Myocyte (in vitro differentiated cells): Measurements from ENCODE around the gene FUCA2. TPM values are rescaled to one million over a fixed set of nuclear protein-coding genes. Genes with fewer than 3 reads are reported as not detected.
A peak's percentile ranks its signal among the peaks of the same experiment; 100 is the strongest.
"Not testable (repeated sequence)": the region's sequence is repeated elsewhere in the genome, so short reads cannot be mapped to it uniquely, and the experiment has no call there.

Source experiments
- DNase-seq: peaks from one replicate; pipeline ENCODE4 v3.0.0-alpha.2; 2012; ENCODE audit warnings: low read depth
- total RNA-seq: library from RNA; depleted of rRNA; stranded (reverse); fragments of >200 nt; gene quantifications from 2 replicates; pipeline ENCODE4 v1.2.3, GENCODE V29; 2014

The FUCA2 gene
- total RNA-seq, 1 donor from 2014 or later: 68.2 TPM

DNA sequence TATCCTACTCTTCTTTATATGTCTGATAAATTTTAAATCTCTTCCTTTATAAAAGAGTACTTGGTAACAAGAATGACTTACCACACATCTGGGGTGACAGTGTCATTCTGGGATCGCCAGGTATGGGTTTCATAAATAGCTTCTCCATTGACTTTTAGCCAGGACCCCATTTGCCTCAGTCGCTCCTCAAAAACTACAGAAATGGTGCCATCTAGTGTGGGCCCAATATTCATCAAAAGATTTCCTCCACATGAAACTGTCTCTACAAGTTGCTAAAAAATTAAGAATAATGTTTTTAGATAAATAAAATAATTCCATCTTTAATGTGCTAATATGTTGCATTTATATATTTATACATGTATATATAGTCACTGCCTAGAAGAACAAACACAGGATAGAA is 9.7 kb downstream of the FUCA2 start:
- no peak for DNase-seq

DNA sequence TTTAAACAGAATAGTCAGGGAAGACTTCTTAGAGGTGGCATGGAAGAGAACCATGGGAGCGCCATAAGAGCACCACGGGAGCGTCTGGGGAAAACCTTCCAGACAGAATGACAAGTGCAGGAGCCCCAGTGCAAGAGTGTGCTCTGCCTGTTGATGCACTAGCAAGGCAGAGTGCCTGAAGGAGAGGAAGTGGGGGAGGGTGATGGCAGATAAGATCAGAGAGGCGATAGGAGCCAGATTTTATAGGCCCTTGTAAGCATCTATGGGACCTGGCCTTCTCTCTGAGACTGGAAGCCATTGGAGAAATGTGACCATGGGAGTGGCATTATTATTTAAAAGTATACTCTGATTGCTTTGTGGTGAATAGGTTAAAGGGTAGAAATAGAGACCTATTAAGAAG is 13.1 kb downstream of the FUCA2 start:
- no peak for DNase-seq

DNA sequence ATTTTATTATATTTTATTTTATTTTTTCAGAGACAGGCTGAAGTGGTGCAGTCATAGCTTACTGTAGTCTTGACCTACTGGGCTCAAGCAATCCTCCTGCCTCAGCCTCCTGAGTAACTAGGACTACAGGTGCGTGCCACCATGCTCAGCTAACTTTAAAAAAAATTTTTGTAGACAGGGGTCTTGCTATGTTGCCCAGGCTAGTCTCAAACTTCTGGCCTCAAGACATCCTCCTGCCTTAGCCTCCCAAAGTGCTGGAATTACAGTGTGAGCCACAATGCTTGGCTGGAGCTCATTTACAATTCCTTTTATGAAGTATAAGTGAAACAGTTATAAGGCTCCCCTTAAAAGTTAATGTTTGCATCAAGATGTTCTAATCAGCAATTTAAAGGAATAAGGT is 14.5 kb downstream of the FUCA2 start:
- no peak for DNase-seq

DNA sequence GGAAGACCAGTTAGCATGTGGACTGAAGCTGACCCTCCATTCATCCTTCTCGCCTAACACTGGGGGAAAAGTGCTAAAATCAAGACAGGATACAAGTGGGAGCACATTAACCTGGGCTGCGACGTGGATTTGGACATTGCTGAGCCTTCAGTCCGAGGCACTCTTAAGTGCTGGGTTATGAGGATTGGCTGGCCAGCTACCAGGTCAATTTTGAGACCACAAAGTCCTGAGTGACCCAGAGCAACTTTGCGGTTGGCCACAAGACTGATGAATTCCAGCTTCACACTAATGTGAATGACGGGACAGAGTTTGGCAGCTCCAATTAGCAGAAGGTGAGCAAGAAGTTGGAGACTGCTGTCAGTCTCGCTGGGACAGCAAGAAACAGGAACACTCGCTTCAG is 20.7 kb downstream of the FUCA2 start:
- DNase-seq: peak; percentile 34

DNA sequence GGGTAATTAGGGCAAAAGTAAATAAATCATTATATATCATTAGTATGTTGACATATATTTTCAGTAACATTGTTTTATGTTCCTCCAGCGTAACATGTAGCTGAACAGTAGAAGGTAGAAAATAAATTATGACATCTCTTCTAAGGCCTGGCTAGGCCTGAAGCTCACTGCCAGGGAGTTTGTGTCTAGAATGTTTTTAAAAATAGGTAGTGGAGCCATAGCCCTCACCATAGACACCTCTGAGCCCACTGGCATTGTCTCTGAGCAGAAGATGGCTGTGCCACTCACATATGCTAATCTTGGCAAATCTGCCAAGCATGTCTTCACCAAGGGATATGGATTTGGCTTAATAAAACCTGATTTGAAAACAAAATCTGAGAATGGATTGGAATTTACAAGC is 21.3 kb downstream of the FUCA2 start:
- no peak for DNase-seq

DNA sequence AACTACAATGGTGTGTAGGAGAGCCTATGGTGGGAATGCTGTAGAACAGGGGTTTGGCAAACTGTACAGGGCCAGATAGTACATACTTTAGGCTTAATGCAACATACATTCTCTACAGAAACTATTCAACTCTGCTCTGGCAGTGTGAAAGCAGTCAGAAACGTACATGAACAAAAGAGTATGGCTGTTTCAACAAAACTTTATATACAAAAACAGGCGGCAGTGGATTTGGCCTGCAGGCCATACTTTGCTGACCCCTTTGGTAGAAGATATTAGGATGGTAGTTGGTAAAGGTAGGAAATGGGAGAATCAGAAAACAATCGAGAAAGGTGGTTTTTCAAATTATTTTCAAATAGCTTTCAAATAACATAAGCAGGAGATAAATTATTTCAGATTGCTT is 24.8 kb downstream of the FUCA2 start:
- no peak for DNase-seq

DNA sequence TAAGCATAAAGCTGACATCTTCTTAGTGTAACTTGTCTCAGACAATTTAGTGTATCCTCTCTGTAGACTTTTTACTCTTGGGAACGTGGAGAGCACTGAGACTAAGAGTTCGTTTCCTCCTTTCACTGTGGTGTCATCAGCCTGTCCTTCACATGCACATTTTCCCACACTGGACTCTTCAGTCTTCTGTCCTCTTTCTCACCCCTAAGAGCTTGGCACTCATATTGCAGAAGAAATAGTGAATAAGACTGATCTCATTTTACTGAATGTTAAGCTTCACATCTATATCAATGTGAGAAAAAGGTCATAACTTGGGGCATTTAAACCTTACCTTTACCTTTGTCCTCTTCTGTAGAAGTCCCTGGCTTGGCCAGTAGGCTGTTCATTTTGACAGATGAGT is 25.6 kb downstream of the FUCA2 start:
- DNase-seq: no peak

DNA sequence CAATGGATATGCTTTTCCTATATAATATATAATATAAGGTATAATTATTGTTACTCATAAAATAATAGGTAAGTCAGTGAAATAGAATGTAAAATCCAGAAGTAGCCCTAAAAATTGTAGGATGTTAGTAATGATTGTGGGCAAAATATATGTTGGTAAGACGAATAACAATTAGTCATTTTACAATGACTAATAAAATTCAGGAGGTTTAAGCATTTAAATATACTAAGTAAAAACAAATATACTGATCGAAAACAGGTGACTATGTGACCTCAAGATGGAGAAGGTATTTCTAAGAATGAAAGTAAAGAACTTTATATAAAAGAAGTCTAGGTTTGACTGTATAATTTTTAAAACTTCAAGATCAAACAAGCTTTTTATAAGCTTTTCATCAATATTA is 28.9 kb downstream of the FUCA2 start:
- no peak for DNase-seq

DNA sequence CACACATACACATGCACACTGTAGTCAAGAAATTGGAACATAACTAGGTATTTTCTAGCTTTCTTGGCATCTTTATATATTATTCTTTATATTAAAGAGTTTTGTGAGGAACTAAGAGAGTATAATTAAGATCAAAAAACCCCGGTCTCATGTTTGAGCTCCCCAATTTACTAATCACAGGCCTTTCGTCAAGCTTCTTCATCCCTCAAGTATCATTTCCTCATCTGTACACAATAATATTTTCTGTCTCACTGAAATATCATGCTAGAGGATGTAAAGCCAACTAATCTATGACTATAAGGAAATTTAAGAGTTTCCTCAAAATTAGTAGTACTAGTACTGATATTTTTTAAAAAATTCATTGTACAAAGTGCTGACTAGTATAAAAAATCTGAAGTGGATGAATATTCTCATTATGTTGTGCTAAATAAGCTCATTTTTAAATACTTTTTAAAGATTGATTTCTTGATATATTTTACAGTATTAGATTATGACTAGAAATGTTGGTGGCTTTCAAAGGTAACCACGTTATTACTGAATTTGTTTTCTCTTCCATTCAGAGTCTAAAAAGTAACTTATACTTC is 32.9 kb downstream of the FUCA2 start:
- DNase-seq: no peak

DNA sequence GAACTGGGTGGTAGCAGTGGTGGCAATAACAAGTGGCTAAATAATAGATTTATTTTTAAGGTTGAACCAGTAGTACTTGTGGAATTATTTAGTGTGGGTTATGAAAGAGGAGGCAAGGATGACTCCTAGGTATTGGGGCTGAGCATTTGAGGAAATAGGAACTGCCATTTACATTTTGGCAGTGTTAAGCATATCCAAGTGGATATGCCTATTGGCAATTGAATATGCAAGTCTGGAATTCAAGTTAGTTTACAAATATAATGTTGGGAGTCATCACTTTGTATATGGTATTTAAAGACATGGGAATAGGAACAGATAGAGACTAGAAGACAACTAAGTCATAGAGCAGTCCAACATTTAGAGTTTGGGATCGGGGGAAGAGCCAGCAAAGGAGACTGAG is 35.0 kb downstream of the FUCA2 start:
- DNase-seq: no peak

DNA sequence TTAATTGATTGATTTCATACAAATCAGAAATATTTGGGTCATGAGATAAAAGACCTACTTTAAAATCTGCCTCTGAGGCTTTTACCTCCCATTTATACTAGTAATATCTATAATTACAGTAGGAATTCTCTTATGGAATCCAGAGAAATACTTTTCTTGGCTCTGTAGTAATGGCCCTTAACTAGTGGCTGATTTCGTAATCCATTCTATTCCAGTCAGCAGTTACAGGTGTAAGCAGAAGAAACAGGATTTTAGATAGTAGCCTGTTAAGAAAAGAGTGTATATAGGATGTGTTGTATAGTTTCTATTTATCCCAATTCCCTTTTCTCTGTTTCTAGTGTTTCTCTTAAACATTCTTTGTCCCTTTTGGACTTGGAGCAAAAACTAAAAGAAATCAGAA is 39.7 kb downstream of the FUCA2 start:
- no peak for DNase-seq

DNA sequence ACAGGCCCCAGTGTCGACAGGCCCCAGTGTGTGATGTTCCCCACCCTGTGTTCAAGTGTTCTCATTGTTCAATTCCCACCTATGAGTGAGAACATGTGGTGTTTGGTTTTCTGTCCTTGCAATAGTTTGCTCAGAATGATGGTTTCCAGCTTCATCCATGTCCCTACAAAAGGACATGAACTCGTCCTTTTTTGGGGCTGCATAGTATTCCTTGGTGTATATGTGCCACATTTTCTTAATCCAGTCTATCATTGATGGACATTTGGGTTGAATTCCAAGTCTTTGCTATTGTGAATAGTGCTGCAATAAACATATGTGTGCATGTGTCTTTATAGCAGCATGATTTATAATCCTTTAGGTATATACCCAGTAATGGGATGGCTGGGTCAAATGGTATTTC is 42.7 kb downstream of the FUCA2 start:
- not testable (repeated sequence) for DNase-seq

DNA sequence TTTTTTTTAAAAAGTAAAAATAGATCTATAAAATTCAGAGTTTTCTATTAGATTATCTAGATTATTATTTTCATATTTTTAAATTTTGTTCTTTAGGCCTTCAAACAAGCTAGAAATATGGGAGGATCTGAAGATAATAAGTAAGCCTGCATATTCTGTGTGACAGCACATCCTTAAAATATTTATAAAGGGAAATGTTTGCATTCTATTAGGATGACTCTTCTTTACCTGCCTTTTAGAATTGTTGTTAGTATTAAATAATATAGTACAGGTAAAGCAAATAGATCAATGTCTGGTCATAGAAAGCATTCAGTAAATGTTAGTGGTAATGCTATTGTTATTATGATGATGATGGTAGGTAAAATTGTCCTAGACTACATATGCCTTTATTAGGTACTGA is 43.5 kb downstream of the FUCA2 start:
- DNase-seq: no peak

DNA sequence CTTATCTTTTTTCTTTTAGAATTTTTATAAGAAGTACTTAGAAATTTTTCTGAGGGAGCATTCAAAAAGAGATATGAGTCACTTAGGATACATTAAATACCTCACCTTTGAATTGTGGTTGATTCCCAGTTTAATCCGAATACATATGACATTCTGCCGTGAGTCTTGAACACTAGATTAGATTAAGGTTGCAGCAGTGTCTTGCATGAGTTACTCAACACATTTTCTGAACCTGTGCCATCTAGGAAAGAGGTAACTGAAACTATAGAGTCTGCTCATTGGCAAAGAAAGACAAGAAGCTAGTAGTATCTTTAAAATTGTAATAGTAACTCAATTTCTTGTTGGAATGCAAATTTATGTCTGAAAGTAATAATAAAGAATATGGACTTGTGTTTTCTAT is 46.0 kb downstream of the FUCA2 start:
- DNase-seq: no peak

DNA sequence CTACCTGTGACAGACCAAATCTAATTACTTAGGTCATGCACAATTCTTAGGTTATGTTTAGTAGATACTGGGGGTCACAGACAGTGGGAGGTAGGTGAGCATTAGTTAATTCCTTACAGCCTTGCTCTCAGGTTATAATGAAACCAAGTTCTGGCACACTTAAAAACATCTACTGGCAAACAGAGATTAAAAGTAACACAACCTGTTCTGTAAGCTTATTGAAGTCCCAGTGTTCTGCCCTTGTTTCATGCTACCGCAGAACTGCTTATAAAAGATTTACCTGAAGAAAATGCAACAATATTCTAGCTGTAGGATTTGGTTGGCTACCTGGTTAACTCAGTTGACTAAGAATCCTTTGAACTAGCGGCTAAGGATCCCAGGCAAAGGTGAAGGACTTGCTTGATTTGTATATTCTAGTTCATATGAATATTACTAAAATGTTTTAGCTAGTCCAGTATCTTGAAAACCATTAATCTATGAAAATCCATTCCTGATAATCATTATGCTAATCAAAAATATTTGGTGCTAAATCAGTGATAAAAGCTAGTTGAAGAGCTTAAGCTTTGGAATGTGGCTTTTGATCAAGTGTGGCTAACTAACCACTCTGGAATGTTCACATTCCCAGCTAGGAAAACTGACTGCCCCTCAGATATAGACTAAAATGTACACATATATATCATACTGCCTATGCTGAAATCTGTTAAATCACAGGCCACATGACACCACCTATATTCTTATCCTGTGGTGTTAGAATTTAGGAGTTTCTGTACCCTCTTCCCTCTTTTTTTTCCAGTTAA is 53.8 kb downstream of the FUCA2 start:
- no peak for DNase-seq

DNA sequence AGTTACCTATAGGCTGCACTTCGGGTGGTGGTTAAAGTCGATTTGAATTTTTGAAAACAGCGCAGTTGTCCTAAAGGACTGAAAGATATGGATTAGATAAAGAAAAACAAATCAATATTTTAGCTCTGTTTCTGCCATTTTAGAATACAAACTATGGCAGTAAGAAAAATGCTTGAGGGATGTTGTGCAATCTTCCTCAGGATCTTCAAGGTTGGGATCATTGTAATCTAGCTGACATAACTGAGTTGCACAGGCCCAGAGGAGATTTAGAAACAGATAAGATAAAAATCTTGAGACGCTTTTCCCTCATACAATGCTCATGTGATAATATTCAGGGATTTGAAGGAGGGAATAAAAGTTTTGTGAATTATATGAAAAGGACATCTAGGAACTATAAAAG is 60.0 kb downstream of the FUCA2 start:
- no peak for DNase-seq

DNA sequence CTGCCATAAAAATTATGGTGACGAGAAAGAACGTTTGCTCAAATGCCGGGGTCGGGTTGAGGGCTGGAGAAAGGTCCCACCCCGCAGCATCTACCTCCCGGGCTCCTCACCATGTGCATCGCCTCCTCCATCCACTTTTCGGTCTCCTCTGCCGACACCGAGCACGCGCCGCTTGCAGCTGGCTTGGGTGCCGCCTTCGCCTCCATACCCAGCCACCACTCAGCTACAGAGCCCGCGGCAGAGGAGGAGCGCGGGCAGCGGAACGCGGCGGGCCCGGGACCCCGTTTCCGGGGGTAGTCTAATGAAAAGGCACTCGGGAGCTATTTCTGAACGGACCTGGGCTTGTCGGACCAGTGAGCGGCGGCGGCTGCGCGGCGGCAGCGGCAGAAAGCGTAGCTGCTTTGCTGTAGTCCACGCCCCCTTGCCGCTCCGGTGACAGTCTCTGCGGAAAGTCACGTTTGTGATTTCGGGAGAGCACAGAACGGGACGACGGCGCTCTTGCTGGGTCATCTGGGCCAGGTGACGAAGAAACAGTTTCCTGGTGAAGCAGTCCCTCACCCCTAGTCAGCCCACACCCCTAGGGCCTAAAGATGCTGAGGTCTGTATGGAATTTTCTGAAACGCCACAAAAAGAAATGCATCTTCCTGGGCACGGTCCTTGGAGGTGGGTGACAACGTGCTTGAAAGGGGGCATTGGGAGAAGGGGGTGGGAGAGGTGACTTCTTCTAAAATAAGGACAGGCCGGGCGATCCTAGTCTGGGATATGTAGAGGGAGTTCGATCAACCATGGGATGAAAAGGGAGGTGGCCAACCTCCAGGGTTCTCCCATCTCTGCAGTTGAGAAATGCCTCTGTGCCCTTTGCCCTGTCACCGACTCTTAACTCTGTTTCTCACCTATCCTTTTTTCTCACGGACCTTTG is 60.8 kb downstream of the FUCA2 start, which contains the start of the genes ADAT2 and PEX3:
TSS of gene ADAT2 (minus strand) at position 243 of the 919 bp plus-strand sequence. CDS start at position 206, 37 bp downstream.
TSS of gene PEX3 (plus strand) at position 353 of the 919 bp plus-strand sequence. CDS start at position 591, 238 bp downstream.
- DNase-seq: peak; percentile 94

DNA sequence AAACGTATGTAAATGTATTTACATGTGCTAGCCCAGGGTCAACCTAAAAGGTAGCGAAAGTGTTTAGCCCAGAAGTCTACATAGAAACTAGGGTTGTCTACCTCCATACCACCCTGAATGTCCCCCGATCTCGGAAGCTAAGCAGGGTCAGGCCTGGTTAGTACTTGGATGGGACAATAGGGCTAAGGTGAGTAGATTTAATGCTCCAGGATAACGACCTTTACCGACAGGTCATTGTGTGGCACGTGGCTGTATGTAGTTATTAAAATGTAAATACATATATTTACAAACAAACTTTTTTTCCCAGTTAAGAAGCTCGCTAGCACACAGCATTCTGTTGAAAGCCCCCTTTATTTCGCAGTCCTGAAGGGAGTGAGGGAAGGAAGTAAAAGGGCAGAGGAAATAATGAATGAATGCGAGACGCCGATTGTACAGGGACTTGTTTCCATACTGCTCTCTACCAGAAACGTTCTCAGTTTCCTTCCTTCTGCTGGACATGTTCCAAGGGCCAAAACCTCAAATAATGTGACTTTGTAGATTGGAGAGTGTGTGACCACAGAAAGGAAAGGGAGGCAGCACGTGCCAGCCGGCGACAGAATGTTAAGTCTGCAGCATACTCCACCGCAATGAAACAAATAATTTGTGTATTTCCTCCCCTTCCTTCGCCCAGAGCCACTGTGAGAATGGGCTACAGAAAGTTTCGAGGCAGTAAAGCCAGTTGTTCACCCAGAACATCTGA is 61.6 kb downstream of the FUCA2 start:
- peak; percentile 59 for DNase-seq

DNA sequence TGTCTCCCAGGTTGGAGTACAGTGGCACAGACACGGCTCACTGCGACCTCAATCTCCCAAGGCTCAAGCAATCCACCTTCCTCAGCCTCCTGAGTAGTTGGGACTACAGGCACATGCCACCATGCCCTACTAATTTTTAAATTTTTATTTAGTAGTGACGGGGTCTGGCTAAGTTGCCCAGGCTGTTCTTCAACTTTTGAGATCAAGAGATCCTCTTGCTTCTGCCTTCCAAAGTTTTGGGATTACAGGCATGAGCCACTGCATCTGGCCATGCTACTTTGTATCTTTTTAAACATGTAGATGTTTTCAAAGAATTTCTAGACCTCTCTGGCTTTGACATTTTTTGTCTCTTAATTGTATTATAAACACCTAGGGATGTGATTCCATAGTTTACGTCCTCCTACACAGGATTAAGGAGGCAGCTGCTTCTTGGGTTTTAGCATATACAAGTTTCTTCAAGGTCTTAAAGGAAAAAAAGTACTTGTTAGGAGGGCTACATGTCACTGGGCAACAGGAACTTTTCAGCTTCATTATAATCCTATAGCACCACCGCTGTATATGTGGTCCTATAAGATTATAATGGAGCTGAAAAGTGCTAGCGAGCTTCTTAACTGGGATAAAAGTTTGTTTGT is 62.3 kb downstream of the FUCA2 start:
- DNase-seq: no peak

DNA sequence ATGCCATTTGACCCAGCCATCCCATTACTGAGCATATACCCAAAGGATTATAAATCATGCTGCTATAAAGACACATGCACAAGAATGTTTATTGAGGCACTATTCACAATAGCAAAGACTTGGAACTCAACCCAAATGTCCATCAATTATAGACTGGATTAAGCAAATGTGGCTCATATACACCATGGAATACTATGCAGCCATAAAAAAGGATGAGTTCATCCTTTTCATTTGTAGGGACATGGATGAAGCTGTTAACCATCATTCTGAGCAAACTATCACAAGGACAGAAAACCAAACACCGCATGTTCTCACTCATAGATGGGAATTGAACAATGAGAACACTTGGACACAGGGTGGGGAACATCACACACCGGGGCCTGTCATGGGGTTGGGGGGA is 63.7 kb downstream of the FUCA2 start:
- DNase-seq: not testable (repeated sequence)
